Measurements from ENCODE around the gene WDR73.
"Not testable (repeated sequence)": the region's sequence is repeated elsewhere in the genome, so short reads cannot be mapped to it uniquely, and the experiment has no call there.

Gene WDR73

DNA sequence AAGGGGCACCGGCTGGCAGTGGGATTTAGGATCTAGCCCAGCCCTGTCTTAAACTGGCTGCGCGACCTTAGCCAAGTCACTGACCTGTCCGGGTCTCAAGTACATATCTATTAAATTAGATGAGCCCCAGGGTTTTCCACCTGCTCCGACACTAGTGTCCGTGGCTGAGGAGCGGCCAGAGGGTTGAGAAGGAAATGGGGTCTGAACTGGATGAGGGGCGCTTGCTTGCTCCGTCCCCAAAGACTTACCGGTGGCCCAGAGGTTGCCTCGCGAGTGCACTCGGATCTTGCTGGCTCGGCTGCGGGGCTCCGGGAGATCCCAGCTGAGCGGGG lies 3.6 kb upstream of the WDR73 start:
- no peak for DNase-seq

DNA sequence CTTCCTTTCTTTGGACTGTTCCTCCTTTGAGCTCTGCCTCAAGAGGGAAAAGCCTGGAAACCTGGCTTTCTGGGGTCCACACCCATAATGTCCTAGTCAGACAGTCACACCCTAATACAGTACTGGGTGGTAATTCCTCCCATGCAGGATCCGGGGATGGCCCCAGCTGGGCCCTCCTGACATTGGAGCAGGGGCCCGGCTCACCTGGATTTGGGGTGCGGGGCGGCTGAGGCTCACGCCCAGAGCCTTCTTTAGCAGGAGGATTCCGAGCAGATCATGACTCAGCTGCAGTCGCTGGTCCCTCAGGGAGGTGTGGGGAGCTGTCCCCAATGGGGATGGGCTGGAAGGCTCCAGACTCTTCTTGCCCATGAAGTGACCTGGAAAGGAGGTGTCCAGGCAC lies 2.9 kb upstream of the WDR73 start:
- no peak for DNase-seq

DNA sequence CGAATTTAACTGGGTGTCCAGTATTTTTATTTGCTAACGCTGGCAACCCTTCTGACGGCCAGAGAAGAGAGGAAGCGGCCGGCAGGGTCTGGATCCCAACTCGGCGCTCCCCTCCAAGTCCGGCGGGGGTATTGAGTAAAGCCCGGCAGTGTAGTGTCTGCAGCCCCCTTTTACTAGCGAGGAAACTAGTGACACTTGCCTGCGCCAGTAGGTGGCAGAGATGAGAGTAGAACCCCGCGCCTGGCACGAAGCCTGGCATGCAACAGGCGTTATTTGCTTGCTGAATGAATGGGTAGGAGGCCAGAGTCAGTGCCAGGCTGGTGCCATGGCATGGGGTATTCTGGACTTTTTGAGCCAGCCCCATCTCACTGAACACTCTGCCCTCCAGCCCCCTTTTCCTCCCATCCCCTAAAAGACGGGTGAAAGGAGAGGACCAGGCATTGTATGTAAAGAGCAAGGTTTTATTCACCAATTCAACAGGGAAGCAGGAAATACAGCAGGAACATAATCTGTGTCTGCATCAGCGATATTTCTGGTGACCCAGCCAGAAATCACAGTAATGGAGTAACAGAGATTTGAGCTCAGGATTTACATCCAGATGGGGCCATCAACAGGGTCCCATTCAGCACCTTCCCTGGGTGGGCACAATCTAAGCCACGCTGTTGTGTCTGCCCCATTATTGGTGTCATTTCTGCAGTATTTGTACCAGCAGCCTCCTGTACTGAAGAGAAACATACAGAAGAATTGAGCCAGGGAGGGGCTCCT lies 788 bp upstream of the WDR73 start:
- peak; percentile 81 for DNase-seq

DNA sequence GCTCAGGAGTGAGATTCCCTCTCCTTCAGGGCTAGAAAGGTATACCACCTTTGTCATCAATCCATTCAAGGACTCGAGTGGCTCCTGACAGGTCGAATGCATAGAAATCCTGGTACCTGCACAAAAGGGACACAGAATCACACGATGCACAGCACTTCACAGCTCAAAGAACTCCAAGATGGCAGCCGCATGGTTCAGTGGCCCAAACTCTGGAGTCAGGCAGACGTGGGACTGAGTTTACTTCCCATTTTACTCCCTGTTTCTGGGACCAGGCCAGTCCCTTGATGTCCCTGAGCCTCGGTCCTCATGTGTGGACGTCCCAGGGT lies 536 bp downstream of the WDR73 start:
- no peak for DNase-seq

DNA sequence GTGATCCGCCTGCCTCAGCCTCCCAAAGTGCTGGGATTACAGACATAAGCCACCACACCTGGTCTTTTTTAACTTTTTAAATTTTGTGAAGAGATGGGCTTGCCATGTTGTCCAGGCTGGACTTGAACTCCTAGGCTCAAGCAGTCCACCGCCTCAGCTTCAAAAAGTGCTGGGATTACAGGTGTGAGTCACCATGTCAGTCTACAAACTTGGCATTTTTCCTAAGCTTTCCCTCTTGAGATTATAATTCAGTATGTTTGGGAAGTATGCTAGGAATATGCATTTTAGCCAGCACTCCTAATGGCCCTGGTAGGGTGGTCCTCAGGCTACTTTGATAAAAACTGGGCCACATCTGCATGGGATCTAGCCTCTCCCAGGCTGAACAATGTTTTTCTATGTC lies 4.4 kb downstream of the WDR73 start:
- DNase-seq, result no peak

DNA sequence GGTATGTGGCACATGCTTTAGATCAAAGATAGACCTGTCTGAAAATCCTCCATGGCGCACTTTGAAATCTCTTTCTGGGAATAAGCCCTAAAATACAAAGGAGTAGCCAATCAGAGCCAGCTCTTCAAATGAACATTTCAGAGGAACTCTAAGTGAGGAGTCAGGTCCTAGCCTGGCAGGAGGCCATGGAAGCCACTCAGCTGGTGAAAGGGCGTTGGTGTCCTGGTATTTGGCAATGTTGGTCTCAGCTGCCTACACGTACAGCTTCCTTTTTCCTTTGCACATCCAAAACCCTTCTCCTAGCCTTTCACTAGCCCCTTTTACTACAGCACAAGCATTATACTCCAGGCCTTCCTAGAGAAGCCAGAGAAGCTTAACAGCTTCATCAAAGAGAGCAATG lies 5.5 kb downstream of the WDR73 start:
- DNase-seq, result no peak

DNA sequence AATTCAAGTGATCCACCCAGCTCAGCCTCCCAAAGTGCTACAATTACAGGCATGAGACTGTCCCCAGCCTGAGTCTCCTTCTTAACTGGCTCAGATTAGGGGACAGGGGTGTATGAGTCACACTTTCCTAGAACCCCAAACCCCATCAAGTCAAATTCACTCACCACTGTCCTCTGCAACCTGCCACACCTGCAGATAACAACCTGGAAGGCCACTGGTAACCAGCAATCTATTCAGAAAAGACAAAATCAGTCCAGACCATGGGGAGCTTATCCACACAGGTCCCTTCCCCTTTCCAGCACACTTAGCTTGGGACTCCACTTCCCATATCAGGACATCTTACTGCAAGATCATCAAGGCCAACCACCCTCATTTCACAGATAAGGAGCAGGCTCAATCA lies 6.4 kb downstream of the WDR73 start:
- no peak for DNase-seq

DNA sequence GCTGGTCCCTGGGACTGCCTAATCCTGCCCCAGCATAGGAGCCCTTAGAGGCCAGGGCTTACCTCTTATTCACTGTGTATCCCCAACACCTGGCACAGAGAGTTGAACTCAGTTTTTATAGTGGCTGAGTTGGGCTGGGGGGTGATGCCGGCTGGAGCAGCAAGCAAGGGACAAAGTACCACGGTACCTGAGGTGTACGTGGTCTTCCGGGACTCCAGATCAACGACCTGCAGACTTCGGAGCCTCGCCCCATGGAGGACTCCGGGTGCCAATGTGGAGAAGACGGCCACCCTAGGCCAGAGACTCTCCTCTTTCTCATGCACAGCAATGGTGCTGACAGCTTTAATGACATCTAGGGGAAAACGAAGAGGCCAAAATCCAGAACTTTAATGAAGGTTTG lies 8.1 kb downstream of the WDR73 start:
- no peak for DNase-seq

DNA sequence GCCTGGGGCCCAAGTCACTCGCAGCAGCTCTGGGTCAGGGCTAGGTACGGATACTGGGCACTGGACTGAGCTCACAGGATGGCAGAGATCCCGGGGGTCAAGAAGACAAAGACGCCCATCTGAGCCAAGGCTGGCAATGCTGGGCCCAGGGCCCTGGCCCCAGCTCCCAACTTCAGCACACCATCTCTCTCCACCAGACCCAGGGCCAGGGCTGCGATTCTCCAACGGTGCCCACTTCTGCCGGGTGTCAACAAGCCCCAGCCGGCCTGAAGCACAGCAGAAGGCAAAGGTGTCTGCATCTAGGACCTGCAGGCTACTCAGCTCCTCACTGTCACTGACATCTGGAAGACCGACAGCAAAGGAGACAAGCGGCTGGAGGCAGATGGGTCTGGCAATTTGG lies 8.6 kb downstream of the WDR73 start:
- no peak for DNase-seq

DNA sequence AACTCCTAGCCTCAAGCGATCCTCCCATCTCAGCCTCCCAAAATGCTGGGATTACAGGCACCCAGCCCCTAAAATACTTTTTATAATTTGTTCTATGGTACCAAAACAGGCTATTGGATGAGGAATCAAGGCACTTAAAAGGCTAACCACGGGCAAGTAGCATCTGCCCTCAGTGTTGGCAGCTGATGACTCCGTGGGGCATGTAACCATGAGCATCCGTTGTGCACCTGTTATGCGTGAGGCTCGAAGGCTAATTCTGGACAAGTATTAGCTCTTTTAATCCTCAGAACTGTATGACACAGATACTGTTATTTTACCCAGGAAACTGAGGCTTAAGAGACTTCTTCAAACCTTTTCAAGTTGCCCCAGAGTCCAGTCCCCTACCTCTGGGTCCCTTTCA lies 10.2 kb downstream of the WDR73 start:
- no peak for DNase-seq

DNA sequence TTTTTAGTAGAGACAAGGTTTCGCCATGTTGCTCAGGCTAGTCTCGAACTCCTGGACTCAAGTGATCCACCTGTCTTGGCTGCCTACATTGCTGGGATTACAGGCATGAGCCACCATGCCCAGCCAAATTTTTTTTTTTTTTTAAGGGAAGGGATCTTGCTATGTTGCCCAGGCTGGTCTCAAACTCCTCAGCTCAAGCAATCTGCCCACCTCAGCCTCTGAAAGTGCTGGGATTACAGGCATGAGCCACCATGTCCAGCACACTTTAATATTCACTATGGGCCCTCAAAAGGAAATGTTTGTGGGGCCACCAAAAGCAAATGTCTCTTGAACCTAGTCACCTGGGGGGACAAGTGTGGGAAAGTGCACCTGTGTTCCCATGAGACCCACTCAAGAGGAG lies 11.4 kb downstream of the WDR73 start:
- not testable (repeated sequence) for DNase-seq

DNA sequence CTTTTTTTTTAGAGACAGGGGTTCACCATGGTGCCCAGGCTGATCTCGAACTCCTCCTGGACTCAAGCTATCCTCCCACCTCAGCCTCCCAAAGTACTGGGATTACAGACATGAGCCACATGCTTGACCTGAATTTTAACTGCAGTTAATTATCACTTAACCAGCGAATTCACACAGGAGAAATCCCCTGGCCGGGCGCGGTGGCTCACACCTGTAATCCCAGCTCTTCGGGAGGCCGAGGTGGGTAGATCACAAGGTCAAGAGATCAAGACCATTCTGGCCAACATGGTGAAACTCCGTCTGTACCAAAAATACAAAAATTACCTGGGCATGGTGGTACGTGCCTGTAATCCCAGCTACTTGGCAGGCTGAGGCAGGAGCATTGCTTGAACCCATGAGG lies 12.2 kb downstream of the WDR73 start:
- not testable (repeated sequence) for DNase-seq

DNA sequence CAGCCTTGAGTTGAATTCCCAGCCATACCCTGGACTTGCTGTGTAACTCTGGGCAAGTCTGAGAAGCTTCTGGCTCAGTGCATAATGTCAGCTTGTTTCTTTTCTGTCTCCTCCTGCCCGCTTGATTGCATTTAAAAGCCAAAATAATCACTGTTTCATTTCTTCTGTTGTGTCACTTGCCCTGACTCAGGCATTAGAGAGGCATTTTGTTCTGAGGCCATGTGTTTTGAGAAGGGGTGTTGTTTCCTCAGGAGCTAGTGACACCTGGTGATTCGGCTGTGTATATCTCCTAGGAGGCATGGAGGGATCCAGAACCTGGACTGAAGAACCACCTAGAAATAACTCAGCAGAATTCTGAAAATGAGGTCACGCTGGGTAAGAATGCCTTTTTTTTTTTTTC lies 16.0 kb downstream of the WDR73 start:
- no peak for DNase-seq

DNA sequence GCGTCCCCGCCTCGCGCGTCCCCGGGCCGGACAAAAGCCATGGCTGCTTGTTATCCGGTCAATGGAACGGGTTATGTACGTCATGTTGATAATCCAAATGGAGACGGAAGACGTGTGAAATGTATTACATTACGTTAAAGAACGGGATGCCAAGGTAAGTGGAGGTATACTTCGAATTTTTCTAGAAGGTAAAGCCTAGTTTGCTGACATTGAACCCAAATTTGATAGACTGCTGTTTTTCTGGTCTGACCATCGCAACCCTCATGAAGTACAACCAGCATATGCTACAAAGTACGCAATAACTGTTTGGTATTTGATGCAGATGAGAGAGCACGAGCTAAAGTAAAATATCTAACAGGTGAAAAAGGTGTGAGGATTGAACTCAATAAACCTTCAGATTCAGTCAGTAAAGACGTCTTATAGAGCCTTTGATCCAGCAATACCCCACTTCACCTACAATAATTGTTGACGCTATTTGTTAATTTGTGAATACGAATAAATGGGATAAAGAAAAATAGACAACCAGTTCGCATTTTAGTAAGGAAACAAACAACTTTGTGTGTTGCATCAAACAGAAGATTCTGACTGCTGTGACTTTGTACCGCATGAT lies 19.8 kb downstream of the WDR73 start:
- no peak for DNase-seq

DNA sequence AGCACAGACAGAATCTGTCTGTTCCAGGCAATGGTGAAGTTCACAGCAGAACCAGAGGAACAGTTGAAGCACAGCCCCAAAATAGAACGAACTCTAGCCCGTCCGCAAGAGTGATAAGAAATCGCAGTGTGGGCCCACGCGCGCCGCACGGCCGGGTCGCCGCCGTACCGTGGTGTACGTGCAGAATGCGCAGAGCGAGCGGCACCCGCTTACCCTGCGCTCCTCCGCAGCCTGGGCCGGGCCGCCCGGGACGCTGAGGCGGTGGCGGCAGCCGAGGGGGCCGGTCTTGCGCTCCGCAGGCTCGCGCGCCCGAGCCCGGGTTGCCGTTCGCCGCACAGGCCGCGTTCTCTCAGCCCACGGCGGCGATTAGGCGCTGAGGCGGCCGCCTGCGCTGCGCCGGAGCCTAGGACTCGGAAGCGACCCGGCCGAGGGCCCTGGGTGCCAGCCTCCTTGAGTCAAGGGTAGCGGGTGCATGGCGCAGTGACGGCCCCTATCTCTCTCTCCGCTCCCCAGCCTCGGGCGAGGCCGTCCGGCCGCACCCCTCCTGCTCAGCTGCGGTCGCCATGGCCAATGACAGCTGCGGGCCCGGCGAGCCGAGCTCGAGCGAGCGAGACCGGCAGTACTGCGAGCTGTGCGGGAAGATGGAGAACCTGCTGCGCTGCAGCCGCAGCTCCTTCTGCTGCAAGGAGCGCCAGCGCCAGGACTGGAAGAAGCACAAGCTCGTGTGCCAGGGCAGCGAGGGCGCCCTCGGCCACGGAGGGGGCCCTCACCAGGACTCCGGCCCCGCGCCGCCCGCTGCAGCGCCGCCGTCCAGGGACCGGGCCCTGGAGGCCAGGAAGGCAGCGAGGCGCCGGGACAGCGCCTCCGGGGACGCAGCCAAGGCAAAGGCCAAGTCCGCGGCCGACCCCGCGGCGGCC lies 20.5 kb downstream of the WDR73 start:
- peak; percentile 87 for DNase-seq

DNA sequence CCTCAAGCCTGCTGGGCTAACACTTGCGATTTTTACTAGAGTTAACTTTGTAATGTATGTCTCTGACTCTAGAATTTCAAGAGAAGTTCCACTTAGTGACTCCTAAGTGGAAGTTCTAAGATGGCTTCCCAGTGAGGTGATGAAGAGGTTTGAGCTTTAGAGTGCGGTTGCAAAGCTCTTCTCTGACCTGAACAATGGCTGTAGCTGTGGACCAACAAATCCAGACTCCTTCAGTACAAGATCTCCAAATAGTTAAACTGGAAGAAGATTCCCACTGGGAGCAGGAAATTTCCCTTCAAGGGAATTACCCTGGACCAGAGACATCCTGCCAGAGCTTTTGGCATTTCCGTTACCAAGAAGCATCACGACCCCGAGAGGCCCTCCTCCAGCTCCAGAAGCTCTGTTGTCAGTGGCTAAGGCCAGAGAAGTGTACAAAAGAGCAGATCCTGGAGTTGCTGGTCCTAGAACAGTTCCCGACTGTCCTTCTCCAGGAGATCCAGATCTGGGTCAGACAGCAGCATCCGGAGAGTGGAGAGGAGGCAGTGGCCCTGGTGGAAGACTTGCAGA lies 22.3 kb downstream of the WDR73 start:
- no peak for DNase-seq

DNA sequence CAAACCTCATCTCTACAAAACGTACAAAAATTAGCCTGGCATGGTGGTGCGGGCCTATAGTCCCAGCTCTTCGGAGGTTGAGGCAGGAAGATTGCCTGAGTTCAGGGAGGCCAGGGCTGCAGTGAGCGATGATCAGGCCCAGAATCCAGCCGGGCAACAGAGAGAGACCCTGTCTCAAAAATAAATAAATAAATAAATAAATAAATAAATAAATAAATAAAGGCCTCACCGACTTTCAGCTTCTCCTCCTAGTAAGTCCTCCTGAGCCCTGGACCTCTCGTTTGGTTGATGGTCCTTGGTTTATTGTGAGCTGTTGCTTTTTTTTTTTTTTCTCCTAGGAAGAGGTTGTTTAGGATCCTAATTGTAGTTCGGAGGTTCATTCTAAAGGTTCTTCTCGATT lies 25.1 kb downstream of the WDR73 start:
- no peak for DNase-seq

DNA sequence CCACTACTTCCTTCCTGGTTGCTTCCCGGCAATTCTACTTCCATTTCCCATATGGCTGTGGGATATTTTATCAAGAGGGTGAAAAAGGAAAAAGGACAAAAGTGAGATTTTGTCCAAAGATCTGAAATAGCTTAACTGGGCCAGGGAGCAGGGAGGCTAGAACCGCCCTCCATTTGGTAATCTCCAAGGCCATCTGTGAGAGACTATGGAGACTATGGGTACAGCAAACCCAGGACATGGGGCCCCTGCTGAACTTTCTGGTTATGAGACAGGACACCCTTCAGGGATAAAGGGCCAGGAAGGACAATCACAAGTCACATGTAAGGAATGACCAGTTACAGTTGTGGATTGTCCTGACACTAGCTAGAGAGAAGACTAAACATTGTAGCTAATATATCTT lies 29.0 kb downstream of the WDR73 start:
- DNase-seq, result no peak

DNA sequence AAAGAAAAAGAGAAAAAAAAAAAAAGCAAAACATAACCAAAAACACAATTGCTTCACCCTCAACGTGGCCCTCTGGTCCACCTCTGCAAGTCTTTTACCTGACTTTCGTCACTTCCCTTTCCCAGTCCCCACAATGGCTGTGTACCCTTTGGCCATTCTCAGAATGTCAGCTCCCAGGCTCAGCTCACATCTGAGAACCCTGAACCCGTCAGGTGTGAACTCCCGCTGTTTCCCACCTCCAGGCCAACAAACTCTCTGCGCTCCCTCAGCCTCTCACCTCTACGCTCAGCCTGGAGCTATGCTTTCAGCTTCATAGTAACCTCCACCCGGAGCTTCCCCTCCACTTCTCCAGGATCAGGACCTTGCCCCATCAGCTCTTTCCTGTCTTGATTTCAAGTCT lies 29.7 kb downstream of the WDR73 start:
- DNase-seq, result no peak

DNA sequence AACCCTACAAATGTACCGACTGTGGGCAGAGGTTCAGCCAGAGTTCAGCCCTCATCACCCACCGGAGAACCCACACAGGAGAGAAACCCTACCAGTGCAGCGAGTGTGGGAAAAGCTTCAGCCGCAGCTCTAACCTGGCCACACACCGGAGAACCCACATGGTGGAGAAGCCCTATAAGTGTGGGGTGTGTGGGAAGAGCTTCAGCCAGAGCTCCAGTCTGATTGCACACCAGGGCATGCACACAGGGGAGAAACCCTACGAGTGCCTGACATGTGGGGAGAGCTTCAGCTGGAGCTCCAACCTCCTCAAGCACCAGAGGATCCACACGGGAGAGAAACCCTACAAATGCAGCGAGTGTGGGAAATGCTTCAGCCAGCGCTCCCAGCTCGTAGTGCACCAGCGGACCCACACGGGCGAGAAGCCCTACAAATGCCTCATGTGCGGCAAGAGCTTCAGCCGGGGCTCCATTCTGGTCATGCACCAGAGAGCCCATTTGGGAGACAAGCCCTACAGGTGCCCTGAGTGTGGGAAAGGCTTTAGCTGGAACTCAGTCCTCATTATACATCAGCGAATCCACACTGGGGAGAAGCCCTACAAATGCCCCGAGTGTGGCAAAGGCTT lies 32.6 kb downstream of the WDR73 start:
- DNase-seq, result no peak

DNA sequence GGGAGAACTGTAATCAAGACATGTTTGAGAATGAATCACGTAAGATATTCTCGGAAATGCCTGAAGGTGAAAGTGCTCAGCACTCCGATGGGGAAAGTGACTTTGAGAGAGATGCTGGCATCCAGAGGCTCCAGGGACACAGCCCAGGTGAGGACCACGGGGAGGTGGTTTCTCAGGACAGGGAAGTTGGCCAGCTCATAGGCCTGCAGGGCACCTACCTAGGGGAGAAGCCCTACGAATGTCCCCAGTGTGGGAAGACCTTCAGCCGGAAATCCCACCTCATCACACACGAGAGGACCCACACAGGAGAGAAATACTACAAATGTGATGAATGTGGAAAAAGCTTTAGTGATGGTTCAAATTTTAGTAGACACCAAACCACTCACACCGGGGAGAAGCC lies 33.5 kb downstream of the WDR73 start:
- no peak for DNase-seq

DNA sequence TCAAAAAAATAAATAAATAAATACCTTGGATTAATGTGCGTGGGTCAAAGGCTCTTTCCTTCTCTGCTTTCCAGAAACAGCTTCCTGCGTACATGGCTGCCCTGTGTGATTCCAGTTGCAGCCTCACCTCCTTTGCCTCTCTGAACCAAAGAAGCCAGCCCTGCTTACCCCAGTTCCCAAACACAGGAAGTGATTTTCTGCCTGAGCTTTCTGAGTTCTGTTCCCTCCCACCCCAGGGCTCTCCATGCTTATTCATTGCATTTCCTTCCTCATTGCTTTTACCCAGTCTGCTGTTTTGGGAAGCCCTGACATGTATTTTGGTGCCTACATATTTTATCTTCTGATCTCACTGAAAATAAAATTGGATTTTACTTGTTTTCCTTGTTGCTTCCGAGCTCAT lies 37.8 kb downstream of the WDR73 start:
- no peak for DNase-seq

DNA sequence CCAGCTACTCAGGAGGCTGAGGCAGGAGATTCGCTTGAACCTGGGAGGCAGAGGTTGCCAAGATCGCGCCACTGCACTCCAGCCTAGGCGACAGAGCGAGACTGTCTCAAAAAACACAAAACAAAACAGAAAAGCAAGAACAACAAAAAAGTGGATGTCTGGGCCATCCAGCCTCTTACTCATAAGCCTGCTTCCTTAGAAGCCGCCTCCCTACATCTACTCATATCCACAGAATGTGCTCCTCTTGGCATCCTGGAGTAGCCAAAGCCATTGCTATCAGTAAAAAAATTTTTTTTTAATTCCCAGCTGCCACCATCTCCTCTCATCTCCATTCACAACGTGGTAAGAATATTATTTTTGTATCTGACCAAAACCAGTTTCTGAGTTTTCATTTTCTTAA lies 42.5 kb downstream of the WDR73 start:
- no peak for DNase-seq

Measured in right hindlimb (tissue), 1 donor.